Glutamatergic neuron (in vitro differentiated cells): Measurements from ENCODE around the gene TMEM252. TPM values are rescaled to one million over a fixed set of nuclear protein-coding genes. Genes with fewer than 3 reads are reported as not detected.

Source experiments
- DNase-seq: peaks from one replicate; pipeline ENCODE4 v3.0.0; 2022
- H3K27ac Mint-ChIP-seq: one replicate; pipeline ENCODE4 v1.8.0; 2020; ENCODE audit warnings: mild to moderate bottlenecking, mixed read lengths, inconsistent platforms; ENCODE audit not compliant: unreplicated experiment
- H3K27me3 Mint-ChIP-seq: one replicate; pipeline ENCODE4 v1.8.0; 2020; ENCODE audit warnings: mild to moderate bottlenecking, moderate library complexity, mixed read lengths, inconsistent platforms; ENCODE audit not compliant: unreplicated experiment
- H3K36me3 Mint-ChIP-seq: one replicate; pipeline ENCODE4 v1.8.0; 2020; ENCODE audit warnings: mild to moderate bottlenecking, mixed read lengths, inconsistent platforms; ENCODE audit not compliant: unreplicated experiment
- H3K4me1 Mint-ChIP-seq: one replicate; pipeline ENCODE4 v1.8.0; 2020; ENCODE audit warnings: mild to moderate bottlenecking, low read depth, mixed read lengths, inconsistent platforms; ENCODE audit not compliant: unreplicated experiment
- H3K4me3 Mint-ChIP-seq: one replicate; pipeline ENCODE4 v1.8.0; 2020; ENCODE audit warnings: mild to moderate bottlenecking, mixed read lengths, inconsistent platforms; ENCODE audit not compliant: unreplicated experiment
- H3K9me3 Mint-ChIP-seq: one replicate; pipeline ENCODE4 v1.8.0; 2020; ENCODE audit warnings: mild to moderate bottlenecking, moderate library complexity, mixed read lengths, inconsistent platforms; ENCODE audit not compliant: unreplicated experiment
- total RNA-seq: library from RNA; stranded (reverse); fragmentation: NEBNext Ultra II Directional; extraction: Animal tissue kit (Norgen Biotek cat#: 25700); gene quantifications from one replicate; pipeline ENCODE4 v1.2.1, GENCODE V29; 2021; ENCODE audit not compliant: unreplicated experiment
- TF ChIP-seq, protein P1 (sequence below): fragments of 200-600 bp; sonication (generic); IDR thresholded peaks from one replicate; pipeline ENCODE4 v1.5.0; 2021; ENCODE audit not compliant: partially characterized antibody, unreplicated experiment

TMEM252 gene
- total RNA-seq, 1 donor from 2014 or later = not detected

- DNase-seq = no peak
- H3K4me1 Mint-ChIP-seq = no peaks in the 10 kb centered on the region
- H3K9me3 Mint-ChIP-seq = peaks cover 2% of the 10 kb centered on the region
- TF ChIP-seq, protein P1, sequence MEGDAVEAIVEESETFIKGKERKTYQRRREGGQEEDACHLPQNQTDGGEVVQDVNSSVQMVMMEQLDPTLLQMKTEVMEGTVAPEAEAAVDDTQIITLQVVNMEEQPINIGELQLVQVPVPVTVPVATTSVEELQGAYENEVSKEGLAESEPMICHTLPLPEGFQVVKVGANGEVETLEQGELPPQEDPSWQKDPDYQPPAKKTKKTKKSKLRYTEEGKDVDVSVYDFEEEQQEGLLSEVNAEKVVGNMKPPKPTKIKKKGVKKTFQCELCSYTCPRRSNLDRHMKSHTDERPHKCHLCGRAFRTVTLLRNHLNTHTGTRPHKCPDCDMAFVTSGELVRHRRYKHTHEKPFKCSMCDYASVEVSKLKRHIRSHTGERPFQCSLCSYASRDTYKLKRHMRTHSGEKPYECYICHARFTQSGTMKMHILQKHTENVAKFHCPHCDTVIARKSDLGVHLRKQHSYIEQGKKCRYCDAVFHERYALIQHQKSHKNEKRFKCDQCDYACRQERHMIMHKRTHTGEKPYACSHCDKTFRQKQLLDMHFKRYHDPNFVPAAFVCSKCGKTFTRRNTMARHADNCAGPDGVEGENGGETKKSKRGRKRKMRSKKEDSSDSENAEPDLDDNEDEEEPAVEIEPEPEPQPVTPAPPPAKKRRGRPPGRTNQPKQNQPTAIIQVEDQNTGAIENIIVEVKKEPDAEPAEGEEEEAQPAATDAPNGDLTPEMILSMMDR = no peak
- H3K27me3 Mint-ChIP-seq = peaks cover 6% of the 10 kb centered on the region
- no peak overlapping the region for H3K4me3 Mint-ChIP-seq
- H3K27ac Mint-ChIP-seq = no peak overlapping the region
- no peaks in the 10 kb centered on the region for H3K36me3 Mint-ChIP-seq
Observed at GRCh38 chr9:68500457-68501381, 40.0 kb downstream of the TMEM252 start.

DNA sequence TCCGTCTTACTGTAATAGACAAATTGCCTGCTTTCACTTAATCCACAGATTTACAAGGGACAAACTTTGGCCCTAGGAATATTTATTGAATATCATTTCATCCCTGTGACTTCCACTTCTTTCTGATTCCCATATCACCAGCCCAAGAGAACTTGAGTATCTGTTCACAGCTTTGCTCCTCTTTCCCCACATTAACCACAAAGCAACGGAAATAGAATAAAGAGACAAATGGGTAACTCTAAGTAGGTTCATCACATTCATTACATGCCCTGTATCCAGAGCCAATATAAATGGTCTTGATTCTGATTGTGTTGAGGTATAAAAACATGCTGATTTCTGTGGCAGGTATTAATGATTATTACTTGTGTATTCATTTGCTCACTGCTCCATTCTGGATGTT is 41.9 kb downstream of the TMEM252 start:
- peaks cover under 1% of the 10 kb centered on the region for H3K27me3 Mint-ChIP-seq
- no peaks in the 10 kb centered on the region for H3K36me3 Mint-ChIP-seq
- no peak for DNase-seq
- no peaks in the 10 kb centered on the region for H3K4me1 Mint-ChIP-seq
- H3K27ac Mint-ChIP-seq = no peak overlapping the region
- H3K9me3 Mint-ChIP-seq = no peaks in the 10 kb centered on the region
- H3K4me3 Mint-ChIP-seq = no peak overlapping the region
- TF ChIP-seq, protein P1 = no peak

- peaks cover 7% of the 10 kb centered on the region for H3K4me1 Mint-ChIP-seq
- H3K27me3 Mint-ChIP-seq = no peaks in the 10 kb centered on the region
- H3K4me3 Mint-ChIP-seq = no peak overlapping the region
- TF ChIP-seq, protein P1 = no peak
- no peak overlapping the region for H3K27ac Mint-ChIP-seq
- H3K36me3 Mint-ChIP-seq = no peaks in the 10 kb centered on the region
- DNase-seq = no peak
- no peaks in the 10 kb centered on the region for H3K9me3 Mint-ChIP-seq
Observed at GRCh38 chr9:68497629-68498028, 43.1 kb downstream of the TMEM252 start.

- Mint-ChIP-seq H3K9me3 (no peaks in the 10 kb centered on the region), H3K27me3 (no peaks in the 10 kb centered on the region), H3K36me3 (no peaks in the 10 kb centered on the region), H3K4me3 (no peak overlapping the region), H3K4me1 (peaks cover 9% of the 10 kb centered on the region), H3K27ac (no peak overlapping the region)
- DNase-seq = no peak
- TF ChIP-seq, protein P1 = no peak
Observed at GRCh38 chr9:68496356-68496755, 44.3 kb downstream of the TMEM252 start.

DNA sequence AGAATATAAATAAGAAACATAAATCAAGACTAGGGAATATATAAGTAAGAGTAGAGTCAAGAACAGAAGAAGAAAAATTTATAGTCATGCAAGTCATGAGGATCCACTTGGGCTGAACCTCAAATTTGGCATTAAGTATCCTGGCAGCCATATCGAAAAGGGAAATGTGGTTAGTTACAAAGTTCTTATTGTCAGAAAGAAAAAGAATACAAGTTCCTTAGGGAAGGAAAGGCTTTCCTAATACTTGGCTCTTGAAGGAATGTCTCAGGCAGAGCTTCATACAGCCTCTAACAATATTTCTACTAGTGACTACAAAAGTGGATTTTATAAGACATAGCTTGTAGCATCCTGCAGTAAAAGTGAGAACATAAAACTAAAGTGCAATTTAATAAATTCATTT is 45.4 kb downstream of the TMEM252 start:
- Mint-ChIP-seq H3K27ac (no peak overlapping the region), H3K9me3 (no peaks in the 10 kb centered on the region), H3K4me1 (peaks cover 9% of the 10 kb centered on the region), H3K36me3 (no peaks in the 10 kb centered on the region), H3K27me3 (no peaks in the 10 kb centered on the region), H3K4me3 (no peak overlapping the region)
- TF ChIP-seq, protein P1 = no peak
- no peak for DNase-seq
